HG03159 (cell line): ENCODE data around the gene CYTH4.
"Not testable (repeated sequence)": the region's sequence is repeated elsewhere in the genome, so short reads cannot be mapped to it uniquely, and the experiment has no call there.

ENCODE experiments used
- ATAC-seq: cut with Tn5 transposase; IDR thresholded peaks from one replicate; pipeline ENCODE4 v1.9.1; 2021; ENCODE audit warnings: mild to moderate bottlenecking, moderate library complexity; ENCODE audit not compliant: unreplicated experiment

CYTH4 gene

DNA sequence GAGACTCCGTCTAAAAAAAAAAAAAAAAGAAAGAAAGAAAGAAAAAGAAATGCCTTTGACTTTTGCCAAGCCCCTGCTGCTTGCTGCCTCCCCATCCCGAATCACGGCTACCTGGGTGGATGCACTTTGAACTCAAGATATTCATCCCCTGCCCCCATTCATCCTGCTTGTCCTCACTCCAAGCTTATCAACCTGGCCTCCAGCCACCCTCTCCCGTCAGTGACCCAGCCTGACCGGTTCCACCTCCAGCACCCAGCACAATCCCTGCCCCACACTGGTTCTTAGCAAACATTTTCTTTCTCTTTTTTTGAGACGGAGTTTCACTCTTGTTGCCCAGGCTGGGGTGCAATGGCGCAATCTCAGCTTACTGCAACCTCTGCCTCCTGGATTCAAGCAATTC lies 44.4 kb downstream of the CYTH4 start:
- no peak for ATAC-seq

DNA sequence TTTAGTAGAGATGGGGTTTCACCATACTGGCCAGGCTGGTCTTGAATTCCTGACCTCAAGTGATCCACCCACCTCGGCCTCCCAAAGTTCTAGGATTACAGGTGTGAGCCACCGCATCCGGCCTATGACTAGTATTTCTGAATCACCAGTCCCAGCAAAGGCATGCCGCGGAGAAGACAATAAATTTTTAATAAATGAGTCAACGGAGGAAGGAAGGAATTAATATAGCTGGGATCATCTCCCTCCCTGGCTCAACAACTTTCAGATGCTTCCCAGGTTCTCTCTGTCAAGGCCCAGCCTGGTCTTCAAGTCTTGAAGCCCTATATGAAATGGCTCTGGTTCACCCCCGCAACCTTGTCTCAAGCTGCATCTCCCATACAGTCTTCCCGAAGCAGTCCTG lies 45.7 kb downstream of the CYTH4 start:
- no peak for ATAC-seq

DNA sequence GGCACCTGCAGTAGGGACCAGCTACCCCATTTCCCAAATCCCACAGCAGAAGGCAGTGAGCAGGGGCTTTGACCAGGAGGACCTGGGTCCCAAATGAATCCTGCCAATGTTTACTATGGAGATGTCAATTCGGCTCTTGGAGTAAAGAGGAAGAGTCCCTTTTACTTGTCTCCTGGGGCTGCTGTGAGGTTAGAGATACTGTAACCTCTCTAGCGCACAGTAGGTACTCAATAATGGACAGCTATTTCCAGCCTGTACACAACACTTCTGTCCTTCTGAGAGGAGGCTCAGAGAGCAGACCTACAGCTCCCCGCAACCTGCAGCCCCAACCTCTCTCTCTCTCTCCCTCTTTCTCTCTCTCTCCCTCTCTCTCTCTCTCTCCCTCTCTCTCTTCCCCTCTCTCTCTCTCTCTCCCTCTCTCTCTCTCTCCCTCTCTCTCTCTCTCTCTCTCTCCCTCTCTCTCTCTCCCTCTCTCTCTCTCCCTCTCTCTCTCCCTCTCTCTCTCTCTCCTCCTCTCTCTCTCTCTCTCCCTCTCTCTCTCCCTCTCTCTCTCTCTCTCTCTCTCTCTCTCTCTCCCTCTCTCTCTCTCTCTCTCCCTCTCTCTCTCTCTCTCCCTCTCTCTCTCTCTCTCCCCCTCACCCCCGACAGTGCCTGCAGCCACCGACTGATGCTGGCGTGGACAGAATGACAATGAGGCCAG lies 46.4 kb downstream of the CYTH4 start:
- not testable (repeated sequence) for ATAC-seq

DNA sequence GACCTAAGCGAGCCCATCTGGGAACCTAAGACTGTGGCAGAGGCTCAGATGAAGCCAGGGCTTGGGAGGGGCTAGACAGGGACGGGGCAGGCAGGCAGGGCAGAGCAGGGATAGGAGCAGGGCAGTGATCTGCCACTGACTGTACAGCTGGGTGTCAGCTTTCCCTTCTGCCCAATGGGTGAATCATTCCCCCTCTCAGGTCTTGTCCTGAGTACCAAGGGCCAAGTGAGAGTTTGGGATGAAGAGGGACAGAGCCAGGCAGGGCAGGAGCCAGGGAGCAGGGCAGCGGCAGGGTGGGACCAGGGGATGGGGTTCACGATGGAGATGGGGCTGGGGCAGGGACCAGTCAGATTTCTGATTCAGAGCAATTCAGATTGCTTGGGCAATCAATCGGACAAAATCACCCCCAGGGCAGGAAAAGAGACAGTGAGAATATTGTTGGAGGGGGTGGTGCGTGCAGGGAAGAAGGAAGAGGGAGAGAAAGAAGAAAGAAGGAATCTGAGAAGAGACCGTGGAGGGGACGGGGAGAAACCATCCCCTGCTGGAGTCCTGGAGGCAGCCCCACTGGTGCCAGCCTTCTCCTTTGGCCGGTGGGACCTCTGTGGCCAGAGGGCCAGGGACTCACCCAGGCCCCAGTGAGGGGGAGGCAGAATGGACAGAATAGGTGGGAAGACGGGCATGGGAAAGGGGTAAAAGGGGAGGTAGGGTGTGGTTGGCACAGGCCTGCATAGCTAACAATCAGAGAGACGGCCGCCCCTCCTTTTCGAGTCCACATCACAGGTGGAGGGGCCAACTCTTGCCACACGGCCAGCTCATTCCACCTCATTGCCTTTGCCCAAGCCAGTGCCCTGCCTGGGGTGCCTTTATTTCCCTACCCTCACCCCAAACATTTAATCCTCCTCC lies 47.2 kb downstream of the CYTH4 start:
- ATAC-seq: no peak

DNA sequence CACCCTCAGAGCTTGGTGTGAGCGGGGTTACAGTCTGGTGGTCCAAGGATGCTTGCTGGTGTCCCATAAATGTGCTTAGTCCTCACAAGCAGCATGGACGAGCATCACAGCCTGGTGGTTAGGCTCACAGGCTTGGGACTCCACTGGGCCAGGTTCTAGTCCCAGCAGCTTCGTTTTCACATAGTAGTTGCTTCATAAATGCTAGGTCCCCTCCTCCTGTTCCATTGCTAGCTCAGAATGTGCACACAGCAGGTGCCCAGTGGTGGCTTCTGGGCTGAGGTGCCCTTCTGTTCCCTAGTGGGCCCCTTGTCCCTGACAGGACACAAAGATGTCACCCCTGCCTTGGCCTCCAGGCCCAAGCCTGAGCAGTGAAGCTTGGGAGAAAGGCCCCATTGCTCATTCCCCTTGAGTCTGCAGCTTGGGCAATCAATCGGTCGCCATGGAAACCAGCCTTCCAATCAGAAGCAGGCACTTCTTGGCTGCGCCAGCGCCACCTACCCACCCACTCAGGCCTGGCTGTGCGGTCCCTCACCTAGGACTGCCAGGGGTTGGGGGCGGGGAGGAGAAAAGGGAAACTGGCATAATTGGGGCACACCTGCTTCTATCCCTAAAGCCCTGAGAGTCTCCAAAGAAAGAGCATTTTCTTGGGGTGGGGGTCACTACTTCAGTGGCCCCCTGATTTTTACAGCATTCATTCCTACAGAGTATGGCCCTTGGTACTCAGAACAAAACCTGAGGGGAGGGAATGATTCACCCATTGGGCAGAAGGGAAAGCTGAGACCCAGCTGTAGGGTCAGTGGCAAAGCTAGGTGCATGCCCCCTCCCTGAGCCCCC lies 48.1 kb downstream of the CYTH4 start:
- ATAC-seq: no peak

DNA sequence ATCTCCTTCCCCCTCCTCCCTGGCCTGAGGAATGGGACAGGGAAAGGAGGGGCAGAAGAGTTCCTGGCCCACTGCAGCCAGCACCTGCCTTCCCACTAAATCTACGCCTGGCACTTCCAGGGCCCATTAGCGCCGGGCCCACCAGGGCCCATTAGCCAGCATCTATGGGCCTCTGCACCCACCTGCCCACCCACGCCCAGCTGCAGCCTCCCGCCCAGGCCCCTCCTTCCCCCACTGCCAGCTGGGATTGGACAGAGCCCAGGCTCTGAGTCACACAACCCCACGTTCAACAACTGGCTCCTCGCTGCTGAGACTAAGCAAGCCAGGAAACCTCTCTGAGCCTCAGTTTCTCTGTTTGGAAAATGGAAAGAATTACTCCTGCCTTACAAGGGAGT lies 48.7 kb downstream of the CYTH4 start:
- ATAC-seq: no peak

DNA sequence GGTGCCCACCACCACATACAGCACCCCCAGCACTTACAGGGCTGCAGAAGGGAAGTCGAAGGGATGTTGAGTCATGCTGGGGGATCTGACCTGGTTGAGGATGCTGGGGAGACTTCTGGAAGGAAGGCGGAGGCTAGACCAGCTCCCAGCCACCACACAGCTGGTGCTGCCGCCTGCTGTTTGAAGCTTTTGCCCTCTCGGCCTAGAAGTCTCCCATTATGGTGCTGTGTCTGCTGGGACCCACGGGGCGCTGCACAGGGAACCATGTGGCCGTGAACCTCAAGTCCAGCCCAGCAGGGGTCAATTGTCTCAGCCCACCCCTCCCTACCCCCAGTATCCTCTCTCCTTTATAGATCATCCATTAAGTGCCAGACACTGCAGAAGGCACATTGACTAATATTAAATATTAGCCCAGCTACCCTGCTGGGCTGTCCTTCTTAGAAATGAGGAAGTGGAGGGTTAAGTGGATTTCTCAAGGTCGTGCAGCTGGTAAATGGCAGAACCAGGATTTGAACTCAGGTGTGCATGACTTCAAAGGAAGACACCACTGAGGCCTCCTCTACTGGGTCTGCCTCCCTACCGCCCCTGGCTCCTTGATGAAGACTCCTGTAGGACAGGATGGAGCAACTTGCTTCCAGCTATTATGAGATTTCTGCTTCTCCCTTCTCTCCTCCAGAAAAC lies 49.7 kb downstream of the CYTH4 start:
- ATAC-seq: no peak

DNA sequence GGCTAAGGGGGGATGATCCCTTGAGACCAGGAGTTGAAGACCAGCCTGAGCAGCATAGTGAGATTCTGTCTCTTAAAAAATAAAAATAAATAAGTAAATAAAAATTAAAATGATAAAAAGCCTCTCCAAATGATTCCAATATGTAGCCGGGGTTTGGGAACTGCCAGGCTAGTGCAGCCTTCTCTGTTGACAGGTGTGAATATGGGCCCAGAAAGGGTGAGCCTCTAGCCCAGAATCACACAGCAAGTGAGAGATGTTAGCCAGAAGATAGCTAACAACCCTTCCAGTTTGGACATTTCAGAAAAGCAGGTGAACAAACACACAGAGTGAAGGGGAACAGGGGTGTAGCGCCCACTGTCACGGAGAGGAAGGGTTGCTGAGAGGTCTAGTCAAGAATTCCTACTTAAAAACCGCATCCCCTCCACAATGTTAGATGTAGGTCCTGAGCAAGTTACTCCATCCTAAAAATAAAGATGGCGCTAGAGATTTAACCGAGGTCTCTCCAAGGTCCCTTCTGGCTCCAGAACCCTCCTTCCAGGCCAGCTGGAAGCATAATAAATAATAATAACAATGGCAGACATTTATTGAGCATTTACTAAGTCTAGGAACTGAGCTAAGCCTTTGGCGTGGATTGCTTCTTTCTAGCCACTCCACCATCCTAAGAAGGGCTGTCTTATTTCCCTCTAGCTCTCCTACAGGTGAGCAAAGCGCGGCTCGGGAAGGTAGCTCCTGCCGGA lies 51.6 kb downstream of the CYTH4 start:
- ATAC-seq: no peak

DNA sequence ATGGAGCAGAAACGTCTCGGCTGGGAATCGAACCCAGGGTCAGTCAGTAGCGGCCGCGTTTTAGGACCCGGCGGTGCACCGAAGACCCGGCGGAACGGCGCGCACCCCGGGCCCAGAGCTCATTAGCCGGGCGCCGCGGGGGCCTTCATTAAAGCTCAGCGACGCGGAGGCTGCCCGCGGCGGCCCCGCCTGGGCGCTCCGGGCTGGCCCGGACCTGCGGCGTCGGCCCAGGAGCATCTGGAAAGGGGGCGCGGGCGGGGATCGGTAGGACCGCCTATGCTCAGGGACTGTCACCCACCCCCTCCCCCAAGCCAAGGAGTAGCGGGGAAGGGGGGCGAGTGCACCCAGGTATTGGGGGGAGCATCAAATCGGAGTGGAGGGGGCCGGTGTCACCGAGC lies 52.2 kb downstream of the CYTH4 start:
- ATAC-seq: no peak

DNA sequence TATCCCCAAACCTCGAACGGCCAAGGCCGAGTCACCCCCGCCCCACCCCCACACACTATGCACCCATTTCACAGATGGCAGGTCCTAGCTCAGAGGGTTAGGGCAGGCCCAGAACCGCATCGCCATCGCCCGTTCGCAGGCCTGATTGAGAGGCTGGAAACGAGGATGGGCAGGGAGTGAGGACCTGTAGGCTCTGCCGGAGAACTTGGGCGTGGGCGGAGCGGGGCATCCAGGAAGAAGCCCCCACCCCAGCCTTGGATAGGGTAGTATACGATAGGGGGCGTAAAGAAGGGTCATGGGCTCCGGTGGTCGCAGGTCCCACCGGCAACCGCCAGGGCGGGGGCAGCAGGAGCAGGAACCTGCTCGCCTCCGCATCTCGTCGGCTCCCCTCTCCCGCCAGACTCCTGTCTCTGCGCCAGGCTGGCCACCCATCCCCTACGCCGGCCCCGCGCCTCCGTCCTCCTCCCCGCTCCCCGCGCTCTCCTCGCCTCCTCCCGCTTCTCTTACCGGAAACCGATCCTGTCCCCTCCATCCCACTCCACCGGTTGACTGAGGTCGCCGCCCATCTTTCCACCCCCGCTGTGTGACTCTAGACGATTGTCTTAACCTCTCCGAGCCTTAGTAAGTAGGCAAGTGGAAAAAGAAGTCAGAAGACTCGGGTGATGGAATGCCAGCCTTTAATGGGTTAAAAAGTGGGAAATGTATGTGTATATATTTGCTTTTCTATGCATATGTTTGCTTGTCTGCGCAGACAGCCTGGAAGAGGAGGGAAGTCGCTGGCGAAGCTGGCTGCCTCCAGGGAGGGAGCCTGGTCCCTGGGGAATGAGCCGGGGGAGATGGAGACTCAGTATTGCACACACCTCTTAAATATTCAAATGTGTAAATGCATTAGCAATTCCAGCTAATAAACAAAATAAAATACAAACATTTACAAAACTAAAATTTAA lies 52.8 kb downstream of the CYTH4 start:
- no peak for ATAC-seq

DNA sequence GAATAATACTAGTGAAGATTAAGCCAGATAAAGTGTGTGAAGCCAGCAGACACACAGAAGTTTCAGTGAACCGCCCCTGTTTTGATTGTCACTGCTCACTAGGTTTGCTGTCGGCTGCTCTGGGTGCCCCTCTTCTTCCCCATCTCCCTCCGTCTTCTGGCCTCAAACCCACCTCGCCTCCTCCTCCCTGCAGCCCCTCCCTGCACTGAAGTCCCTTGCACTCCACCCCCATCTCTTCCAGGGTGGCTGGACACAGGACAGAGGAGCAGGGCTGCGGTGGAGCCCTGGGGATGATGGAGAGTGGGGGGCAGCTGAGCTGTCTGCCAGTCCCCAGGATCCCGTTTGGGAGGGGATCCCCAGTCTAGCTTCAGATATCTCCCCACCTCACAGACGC lies 53.5 kb downstream of the CYTH4 start:
- no peak for ATAC-seq

DNA sequence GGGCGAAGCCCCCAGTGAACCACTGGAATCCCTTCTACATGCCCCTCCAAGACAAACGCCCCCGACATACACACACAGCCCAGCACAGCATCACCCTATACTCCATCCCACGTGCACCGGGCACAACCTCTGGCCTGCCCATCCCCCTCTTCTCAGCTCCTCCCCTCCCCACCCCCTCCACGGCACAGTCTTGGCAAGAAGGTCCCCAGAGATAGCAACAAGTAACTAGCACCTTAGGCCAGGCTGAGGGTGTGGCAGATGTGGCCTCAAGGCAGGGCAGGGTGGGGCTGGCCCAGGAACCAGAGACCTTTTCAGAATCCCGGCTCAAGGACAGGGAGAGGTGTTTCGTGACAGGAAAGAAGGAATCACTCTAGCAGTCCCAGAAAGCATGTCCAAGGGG lies 54.3 kb downstream of the CYTH4 start:
- no peak for ATAC-seq

DNA sequence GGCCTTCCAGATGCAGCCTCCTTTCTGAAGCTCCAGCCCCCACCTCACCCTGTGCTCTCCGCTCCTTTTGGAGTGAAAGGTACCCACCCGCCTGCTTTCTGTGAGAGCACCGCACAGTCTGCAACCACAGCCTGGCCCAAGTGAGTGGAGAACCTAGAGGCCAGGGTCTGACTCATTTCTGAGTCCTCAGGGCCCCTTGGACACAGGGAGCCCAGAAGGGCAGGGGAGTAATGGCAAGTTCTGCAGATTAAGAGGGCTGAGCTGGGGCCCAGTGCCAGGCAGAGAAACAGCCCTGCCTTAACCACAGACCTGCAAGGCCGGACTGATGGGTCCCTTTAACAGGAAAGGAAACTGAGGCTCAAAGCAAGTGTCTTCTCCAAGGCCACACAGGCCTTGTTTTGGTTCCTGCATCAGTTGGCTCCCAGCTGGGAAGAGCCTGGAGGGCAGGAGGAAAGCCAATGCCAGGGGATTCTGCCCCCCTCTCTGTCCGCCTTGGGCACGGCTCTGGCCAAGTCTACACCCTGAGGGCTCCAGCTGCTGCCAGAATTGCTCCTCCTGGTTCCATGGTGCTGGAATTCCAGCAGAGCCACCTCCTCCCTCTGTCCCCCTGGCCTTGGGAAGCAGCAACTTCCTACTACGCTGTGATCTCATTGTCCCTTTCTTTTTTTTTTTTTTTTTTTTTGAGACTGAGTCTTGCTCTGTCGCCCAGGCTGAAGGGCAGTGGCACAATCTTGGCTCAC lies 55.1 kb downstream of the CYTH4 start:
- ATAC-seq: no peak

DNA sequence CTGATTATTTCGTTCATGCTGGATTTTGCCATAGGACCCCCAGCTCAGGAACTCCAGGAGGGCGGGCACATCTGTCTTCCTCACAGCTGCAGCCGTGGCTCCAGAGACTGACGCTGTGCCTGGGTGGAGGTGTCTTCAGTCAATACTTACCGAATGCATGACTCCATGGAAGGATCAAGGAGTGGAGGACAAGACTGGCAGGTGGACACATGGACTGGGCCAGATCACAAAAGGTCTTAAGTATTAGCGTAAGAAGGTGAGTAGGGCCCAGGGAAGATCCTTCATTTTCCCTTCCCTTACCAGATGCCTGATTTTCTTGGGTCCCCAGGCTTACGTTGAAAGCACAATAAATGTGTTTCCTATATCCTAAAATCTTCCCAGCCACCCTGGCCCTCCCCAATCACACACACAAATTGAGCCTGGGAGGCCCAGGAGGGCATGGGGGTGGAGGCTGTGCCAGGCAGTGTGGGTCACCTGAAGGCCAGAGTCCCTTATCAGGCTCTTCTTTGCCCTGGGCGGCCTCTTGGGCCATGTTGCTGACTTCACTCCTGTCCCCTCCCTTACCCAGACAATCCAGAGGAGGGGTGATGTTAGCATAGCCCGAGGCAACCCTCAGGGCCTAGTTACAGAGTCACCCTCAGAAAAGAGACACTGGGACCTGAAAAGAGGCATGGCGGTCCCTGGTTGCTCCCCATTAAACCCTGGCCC lies 56.4 kb downstream of the CYTH4 start:
- no peak for ATAC-seq

DNA sequence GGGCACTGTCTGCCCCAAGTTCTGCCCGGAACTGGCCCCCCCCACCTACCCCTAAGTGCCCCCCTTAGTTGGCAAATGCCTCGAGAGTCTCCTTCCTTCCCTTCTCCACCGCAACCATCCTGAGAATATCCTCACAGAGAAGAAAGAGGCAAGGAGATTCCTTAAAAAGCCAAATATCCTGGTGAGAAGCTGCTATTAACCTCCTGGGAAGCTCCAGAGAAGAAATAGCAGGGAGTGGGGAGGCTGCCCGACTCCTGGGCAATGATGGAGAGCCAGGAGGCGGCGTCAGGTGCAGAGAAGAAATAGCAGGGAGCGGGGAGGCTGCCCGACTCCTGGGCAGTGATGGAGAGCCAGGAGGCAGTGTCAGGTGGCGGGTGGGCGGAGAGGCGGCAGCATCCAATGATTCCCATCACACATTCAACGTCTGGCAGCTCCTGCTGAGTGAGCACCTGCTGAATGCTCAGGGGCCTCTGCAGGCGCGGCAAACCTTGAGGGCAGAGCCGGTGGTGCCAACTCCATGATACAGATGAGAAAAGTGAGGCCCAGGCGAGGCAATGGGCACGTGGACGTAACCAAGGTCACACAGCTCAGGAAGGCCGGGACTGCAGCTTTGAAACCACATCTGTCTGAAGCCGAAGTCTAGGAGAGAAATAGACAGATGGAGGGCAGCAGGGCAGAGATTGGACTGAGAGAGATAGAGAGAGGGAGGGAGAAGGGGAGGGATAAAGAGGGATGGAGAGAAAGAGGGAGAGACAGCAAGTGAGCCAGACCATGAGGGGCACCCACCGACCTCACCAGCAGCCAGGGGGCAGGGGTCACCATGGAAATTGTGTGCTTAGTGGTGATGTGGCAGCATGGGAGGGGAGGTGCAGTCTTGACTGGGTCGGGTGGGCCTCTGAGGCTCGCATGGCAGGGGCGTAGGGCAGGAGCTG lies 58.3 kb downstream of the CYTH4 start:
- no peak for ATAC-seq

DNA sequence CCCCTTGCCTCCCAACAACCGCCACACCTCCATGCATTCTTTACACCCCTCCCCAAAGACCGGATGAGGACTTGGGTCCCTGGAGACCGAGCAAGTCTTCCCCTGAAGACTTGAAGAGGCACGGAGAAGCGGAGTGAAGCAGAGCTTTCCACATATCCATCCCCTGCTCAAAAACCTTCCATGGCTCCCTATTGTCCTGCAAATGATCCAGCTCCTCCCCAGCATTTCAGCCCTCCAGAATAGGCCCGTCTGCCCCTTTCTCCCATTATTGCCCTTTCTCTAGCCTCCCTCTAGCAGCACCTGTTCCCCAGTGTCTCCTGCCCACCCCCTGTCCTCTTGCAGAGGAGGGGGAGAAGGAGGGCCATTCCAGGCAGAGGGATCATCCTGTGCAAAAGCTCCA lies 59.8 kb downstream of the CYTH4 start:
- no peak for ATAC-seq

DNA sequence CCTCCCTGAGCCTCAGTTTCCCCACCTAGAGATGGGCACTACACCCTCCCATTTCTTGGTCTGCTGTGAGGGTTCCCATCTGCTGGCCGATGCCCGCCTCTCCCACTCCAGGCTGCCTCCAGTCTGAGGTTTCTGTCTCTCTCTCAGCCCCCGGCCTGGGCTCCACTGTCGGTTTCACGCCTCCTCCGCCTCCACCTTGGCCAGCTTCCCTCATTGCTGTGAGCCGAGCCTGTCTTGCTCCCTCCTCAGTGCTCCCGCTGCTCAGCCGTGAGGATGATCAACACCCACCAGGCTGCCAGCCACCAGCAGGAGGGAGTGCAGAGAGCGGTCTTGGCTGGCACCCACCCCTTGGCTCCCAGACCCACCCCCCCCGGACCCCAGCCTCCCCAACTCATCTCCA lies 61.0 kb downstream of the CYTH4 start:
- no peak for ATAC-seq
